Measurements from ENCODE around the gene METTL16. TPM values are rescaled to one million over a fixed set of nuclear protein-coding genes. Genes with fewer than 3 reads are reported as not detected.

The METTL16 gene
- total and polyA plus RNA-seq, 2 of the 4 experiments (the other 2 are of a cell fraction): 11.8 to 15.4 TPM

DNA sequence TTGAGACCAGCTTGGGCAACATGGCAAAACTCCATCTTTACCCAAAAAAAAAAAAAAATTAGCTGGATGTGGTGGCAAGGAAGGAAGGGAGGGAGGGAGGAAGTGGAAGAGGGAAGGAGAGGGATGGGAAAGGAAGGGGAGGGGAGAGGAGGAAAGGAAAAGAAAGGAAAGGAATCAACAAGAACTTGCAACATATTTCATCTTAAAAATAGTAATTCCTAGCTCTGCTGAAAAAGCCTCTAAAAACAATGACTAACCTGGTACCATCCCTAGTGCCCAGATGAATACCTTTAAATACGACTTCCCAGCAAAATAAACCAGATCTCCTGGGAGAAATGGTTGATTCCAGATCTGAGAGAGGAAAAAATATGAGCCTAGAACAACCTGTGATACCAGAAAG, 83.8 kb downstream of the METTL16 start:
- peaks cover 3% of the 10 kb centered on the region; the same call in 1 of the 2 replicates for H3K9me1 ChIP-seq (ENCODE audit: insufficient read depth, low read length)
- H4K8ac ChIP-seq (ENCODE audit: low read depth in 2 of 2, low read length in 2 of 2): no peak overlapping the region
- no peaks in the 10 kb centered on the region for H3K27me3 ChIP-seq (ENCODE audit: control insufficient read depth, insufficient read depth, low read length)
- in situ Hi-C loops (cut with MboI; ENCODE audit: low sequenced_read_pairs) (loop anchor here (10.0 kb wide), 1 partner anchor 247 kb away; no protein-coding TSS in a partner anchor), intact Hi-C loops (cut with micrococcal nuclease) (no loop called here), dilution Hi-C loops (cut with HindIII; ENCODE audit: low sequenced_read_pairs, unreplicated experiment) (no loop called here)
- no peak overlapping the region for H3K4ac ChIP-seq (ENCODE audit: low read depth, low read length)
- no peaks in the 10 kb centered on the region for H3K36me3 ChIP-seq (ENCODE audit: control insufficient read depth, insufficient read depth, low read length)
- H3K56ac ChIP-seq (ENCODE audit: extremely low read depth, insufficient read depth, low read length): no peak overlapping the region
- no peak overlapping the region for H2BK15ac ChIP-seq (ENCODE audit: low read depth, low read length)
- no peak overlapping the region for H3K18ac ChIP-seq (ENCODE audit: low read depth, low read length)
- ChIA-PET CTCF (no interaction called here), POLR2A (ENCODE audit: unreplicated experiment) (no interaction called here)
- WGBS, 2 experiments (ENCODE audit: extremely low coverage in 2 of 2, insufficient read length in 1 of 2): no CpG with 5 or more reads among the region's 1 CpG
- BruUV-seq (replicated peaks): no TSS peak
- no peak overlapping the region for H3K9ac ChIP-seq (ENCODE audit: low read depth, low read length)
- no peak overlapping the region for H3K14ac ChIP-seq (replicated peaks; ENCODE audit: low read depth, low read length)
- 0 out of 2 replicates have a peak, but pooled peaks cover 3% of the 10 kb centered on the region for H4K20me1 ChIP-seq (ENCODE audit: insufficient read depth, low read length)
- no peak overlapping the region for H4K5ac ChIP-seq (ENCODE audit: low read depth, low read length)
- H2BK20ac ChIP-seq (ENCODE audit: low read depth, low read length): no peak overlapping the region
- H4K91ac ChIP-seq (ENCODE audit: insufficient read depth, low read depth, low read length): no peak overlapping the region
- H3K9me3 ChIP-seq (ENCODE audit: control insufficient read depth, insufficient read depth, low read length): no peaks in the 10 kb centered on the region
- no peak for ATAC-seq (ENCODE audit: low read depth)
- no peak overlapping the region for H3K4me2 ChIP-seq (ENCODE audit: low read depth, low read length)
- H3K4me3 ChIP-seq (ENCODE audit: insufficient read depth, low read depth, low read length): no peak overlapping the region
- no peak overlapping the region for H2BK5ac ChIP-seq (ENCODE audit: low read depth, low read length, poor library complexity, severe bottlenecking)
- H2BK120ac ChIP-seq (ENCODE audit: low read depth, low read length): no peak overlapping the region
- no peak overlapping the region for H2AK9ac ChIP-seq (replicated peaks; ENCODE audit: low read depth, low read length, poor library complexity)
- peaks cover 6 to 10% of the 10 kb centered on the region in 2 experiments; a peak in 2 of 4 replicates for H3K79me1 ChIP-seq (ENCODE audit: low read depth in 1 of 2, low read length in 2 of 2)
- H2AFZ ChIP-seq (replicated peaks; ENCODE audit: low read length, poor library complexity): no peak overlapping the region
- no peak overlapping the region for H2AK5ac ChIP-seq (ENCODE audit: low read depth, low read length)
- H3K23ac ChIP-seq (ENCODE audit: low read depth, low read length): no peak overlapping the region
- H3K4me1 ChIP-seq (ENCODE audit: control insufficient read depth, insufficient read depth, low read length): peaks cover 2% of the 10 kb centered on the region; the same call in 1 of the 2 replicates
- DNase-seq: no peak
- TF ChIP-seq CHD1 (IDR thresholded peaks at IDR 0.05; ENCODE audit: low read depth, low read length): no peak
- TF ChIP-seq SMC3 (IDR thresholded peaks at IDR 0.05; ENCODE audit: low read depth, low read length): no peak
- no peak for TF ChIP-seq MXI1 (IDR thresholded peaks at IDR 0.05; ENCODE audit: borderline replicate concordance, low read depth, low read length)
- TF ChIP-seq RAD21 (IDR thresholded peaks at IDR 0.05; ENCODE audit: low read length): no peak
- TF ChIP-seq, protein P1, sequence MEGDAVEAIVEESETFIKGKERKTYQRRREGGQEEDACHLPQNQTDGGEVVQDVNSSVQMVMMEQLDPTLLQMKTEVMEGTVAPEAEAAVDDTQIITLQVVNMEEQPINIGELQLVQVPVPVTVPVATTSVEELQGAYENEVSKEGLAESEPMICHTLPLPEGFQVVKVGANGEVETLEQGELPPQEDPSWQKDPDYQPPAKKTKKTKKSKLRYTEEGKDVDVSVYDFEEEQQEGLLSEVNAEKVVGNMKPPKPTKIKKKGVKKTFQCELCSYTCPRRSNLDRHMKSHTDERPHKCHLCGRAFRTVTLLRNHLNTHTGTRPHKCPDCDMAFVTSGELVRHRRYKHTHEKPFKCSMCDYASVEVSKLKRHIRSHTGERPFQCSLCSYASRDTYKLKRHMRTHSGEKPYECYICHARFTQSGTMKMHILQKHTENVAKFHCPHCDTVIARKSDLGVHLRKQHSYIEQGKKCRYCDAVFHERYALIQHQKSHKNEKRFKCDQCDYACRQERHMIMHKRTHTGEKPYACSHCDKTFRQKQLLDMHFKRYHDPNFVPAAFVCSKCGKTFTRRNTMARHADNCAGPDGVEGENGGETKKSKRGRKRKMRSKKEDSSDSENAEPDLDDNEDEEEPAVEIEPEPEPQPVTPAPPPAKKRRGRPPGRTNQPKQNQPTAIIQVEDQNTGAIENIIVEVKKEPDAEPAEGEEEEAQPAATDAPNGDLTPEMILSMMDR (conservative IDR thresholded peaks at IDR 0.05; ENCODE audit: low read depth, low read length): no peak
- no peak for TF ChIP-seq BHLHE40 (IDR thresholded peaks at IDR 0.05; ENCODE audit: low read depth, low read length)
- no peak for TF ChIP-seq FOS (IDR thresholded peaks at IDR 0.05; ENCODE audit: low read depth, low read length)
- TF ChIP-seq CEBPB (IDR thresholded peaks at IDR 0.05; ENCODE audit: low read depth, low read length): no peak
- no peak for TF ChIP-seq POLR2A (IDR thresholded peaks at IDR 0.05; ENCODE audit: low read depth, low read length)
- no peak for TF ChIP-seq RFX5 (IDR thresholded peaks at IDR 0.05; ENCODE audit: low read depth, low read length)
- no peak for TF ChIP-seq NFE2L2 (IDR thresholded peaks at IDR 0.05; ENCODE audit: low read depth, low read length)
- TF ChIP-seq RCOR1 (IDR thresholded peaks at IDR 0.05; ENCODE audit: insufficient replicate concordance, low read length): no peak
- TF ChIP-seq MAFK (IDR thresholded peaks at IDR 0.05; ENCODE audit: low read depth, low read length): no peak
- no peak for TF ChIP-seq MAZ (IDR thresholded peaks at IDR 0.05; ENCODE audit: borderline replicate concordance, low read depth, low read length)
- TF ChIP-seq, protein P2, sequence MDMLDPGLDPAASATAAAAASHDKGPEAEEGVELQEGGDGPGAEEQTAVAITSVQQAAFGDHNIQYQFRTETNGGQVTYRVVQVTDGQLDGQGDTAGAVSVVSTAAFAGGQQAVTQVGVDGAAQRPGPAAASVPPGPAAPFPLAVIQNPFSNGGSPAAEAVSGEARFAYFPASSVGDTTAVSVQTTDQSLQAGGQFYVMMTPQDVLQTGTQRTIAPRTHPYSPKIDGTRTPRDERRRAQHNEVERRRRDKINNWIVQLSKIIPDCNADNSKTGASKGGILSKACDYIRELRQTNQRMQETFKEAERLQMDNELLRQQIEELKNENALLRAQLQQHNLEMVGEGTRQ (IDR thresholded peaks at IDR 0.05; ENCODE audit: low read depth, low read length): no peak
- TF ChIP-seq, protein P3, sequence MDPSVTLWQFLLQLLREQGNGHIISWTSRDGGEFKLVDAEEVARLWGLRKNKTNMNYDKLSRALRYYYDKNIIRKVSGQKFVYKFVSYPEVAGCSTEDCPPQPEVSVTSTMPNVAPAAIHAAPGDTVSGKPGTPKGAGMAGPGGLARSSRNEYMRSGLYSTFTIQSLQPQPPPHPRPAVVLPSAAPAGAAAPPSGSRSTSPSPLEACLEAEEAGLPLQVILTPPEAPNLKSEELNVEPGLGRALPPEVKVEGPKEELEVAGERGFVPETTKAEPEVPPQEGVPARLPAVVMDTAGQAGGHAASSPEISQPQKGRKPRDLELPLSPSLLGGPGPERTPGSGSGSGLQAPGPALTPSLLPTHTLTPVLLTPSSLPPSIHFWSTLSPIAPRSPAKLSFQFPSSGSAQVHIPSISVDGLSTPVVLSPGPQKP (IDR thresholded peaks at IDR 0.05; ENCODE audit: borderline replicate concordance, low read depth, low read length): no peak
- H3K27ac ChIP-seq (ENCODE audit: insufficient read depth, low read length): no peak overlapping the region
